Retinal pigment epithelial cell (primary cell): Measurements from ENCODE around the gene WNT7B.

Experiments used
- DNase-seq: peaks from one replicate; pipeline ENCODE4 v3.0.0-alpha.2; 2010; ENCODE audit warnings: low read depth
- H3K4me3 ChIP-seq: 2 replicates; pipeline ENCODE4 v1.5.1; 2011; ENCODE audit warnings: mild to moderate bottlenecking, low read length, control low read depth, moderate library complexity
- TF ChIP-seq, protein P1 (sequence below): conservative IDR thresholded peaks from 2 replicates; pipeline ENCODE4 v1.5.1; 2011; ENCODE audit warnings: low read depth, low read length, control low read depth, inconsistent platforms

The WNT7B gene

DNA sequence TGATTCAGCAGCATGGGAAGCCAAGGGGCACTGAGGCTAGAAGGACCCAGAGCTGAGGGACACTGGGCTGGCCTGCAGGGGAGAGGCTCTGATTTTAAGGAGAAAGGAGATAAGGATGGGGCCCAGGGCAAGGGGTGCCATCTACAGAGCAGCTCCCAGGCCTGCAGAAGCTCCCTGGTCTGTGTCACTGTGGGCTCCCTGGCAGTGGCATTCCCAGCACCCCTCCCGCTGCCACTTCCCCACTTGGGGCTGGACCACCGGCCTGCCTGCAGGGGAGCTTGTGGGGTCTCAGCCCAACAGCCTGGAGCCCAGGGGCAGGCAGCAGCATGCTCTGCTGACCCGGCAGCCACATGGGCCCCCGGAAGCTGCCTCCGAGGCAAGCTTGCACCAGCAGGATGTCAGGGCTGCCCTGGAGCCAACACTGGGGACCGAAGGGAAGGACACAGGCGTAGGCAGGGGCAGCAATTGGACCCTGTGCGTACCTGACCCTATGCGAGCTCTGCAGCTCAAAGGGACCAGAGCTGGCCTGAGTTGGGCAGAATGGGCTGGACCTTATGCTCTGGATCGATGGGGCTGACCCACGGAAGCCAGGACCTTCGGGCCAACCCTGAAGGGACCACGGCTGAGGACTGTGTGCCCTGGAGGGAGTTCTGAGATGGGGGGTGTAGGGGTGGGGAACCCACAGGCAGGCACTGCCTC lies 35.4 kb upstream of the WNT7B start:
- TF ChIP-seq, protein P1, sequence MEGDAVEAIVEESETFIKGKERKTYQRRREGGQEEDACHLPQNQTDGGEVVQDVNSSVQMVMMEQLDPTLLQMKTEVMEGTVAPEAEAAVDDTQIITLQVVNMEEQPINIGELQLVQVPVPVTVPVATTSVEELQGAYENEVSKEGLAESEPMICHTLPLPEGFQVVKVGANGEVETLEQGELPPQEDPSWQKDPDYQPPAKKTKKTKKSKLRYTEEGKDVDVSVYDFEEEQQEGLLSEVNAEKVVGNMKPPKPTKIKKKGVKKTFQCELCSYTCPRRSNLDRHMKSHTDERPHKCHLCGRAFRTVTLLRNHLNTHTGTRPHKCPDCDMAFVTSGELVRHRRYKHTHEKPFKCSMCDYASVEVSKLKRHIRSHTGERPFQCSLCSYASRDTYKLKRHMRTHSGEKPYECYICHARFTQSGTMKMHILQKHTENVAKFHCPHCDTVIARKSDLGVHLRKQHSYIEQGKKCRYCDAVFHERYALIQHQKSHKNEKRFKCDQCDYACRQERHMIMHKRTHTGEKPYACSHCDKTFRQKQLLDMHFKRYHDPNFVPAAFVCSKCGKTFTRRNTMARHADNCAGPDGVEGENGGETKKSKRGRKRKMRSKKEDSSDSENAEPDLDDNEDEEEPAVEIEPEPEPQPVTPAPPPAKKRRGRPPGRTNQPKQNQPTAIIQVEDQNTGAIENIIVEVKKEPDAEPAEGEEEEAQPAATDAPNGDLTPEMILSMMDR: no peak
- no peak overlapping the region for H3K4me3 ChIP-seq
- DNase-seq: no peak

DNA sequence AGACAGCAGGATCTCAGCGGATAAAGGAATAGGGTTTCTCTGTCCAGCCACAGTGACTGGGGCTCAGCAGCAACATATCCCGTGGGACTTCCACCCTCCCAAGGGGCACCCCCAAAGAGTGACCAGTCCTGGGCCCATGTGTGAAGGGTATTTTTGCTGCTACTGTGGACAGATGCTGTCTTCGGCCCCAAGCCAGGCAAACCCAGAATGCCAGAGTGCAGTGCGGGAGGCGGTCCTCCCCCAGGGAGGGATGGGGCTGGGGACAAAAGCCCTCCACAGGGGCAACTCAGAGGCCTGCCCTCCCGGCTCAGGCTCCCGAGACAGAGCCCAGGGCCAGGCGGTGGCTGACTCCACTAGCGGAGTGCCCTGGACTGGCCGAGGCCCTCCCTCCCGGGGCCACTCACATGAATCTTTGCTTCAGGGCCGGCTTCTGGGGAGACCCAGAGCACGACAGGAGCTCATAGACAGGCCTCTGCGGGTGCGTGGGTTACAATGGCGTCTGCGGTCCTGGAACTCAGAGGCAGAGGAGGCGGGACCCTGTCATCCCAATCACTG lies 34.7 kb upstream of the WNT7B start:
- TF ChIP-seq, protein P1: no peak

DNA sequence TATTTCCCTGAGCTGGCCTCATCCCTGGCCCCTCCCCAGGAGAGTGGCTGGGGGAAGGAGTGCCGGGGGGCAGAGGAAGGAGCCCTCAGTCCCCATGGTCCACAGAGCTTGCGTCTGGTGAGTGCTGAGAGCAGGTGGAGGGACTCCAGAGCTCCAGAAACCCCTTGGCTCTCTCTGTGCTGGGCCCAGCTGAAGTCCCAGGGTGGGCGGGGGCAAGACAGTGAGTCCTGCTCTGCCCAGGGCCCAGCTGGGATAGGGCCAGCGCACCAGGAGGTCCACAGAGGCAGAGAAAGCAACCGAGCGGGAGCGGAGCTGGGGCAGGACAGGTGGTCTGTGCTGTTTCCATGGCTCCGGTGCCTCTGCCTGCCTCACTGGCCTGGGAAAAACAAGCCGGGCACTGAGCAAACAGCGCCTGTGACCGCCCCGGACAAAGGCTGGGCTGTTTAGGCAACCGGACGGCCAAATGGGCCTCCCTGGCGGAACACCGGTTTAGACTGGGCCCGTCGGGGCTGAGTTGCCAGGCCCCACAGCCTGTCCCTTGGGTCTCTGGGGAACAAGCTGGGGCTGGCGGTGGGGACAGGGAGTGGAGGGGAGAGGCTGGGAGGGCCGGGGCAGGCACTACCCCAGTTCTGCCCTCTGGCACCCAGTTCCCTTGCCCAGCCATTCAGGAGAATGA lies 34.1 kb upstream of the WNT7B start:
- TF ChIP-seq, protein P1: no peak
- DNase-seq: no peak
- H3K4me3 ChIP-seq: no peak overlapping the region

More for the DNA sequence above, 34.7 kb upstream of the WNT7B start:
- DNase-seq: no peak
- no peak overlapping the region for H3K4me3 ChIP-seq

DNA sequence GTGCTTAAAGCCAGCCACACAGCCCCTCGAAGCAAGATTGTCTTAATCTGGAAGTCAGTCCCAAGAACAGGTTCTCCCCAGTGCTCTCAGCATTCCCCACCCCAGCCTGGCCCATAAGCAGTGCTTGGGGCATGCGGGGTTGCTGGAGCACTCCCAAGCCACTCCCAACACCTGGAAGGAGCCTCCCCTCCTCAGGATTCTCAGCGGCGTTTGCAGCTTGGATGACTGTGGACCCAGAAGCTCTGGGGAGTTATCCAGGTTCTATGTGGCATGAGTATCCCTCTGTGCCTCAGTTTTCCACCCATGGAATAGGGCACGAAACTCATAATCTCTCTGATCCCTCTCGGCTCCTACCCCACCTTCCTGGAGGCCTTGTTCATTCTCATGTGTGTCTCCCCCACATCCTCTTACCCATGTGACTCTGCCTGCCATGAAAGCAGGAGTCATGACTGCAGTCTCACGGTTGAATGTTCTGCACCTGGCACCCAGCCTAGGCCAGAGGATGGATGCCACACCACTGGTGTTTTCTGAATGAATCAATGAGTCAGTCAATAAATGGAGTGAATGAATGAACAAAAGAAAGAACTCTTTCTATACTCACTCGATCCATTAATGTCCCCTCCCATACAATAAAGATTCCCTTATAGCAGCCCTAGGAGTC lies 33.4 kb upstream of the WNT7B start:
- TF ChIP-seq, protein P1: no peak
- H3K4me3 ChIP-seq: no peak overlapping the region
- no peak for DNase-seq

DNA sequence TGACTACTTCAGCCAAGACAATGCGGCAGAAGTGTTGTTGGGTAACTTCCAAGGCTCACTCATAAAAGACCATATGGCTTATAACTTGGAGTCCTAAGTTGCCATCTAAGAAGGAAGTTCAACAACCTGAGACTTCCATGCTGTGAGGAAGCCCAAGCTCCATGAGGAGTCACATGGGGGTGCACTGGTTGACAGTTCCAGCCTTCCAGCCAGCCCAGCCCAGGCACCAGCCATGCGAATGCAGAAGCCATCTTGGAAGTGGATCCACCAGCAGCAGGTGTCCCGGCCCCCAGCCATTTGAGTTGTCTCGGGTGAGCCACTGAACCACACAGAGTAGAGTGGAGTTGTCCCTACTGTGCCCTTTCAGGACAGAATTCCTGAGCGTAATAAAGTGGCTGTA lies 32.8 kb upstream of the WNT7B start:
- TF ChIP-seq, protein P1: no peak
- no peak overlapping the region for H3K4me3 ChIP-seq
- no peak for DNase-seq

DNA sequence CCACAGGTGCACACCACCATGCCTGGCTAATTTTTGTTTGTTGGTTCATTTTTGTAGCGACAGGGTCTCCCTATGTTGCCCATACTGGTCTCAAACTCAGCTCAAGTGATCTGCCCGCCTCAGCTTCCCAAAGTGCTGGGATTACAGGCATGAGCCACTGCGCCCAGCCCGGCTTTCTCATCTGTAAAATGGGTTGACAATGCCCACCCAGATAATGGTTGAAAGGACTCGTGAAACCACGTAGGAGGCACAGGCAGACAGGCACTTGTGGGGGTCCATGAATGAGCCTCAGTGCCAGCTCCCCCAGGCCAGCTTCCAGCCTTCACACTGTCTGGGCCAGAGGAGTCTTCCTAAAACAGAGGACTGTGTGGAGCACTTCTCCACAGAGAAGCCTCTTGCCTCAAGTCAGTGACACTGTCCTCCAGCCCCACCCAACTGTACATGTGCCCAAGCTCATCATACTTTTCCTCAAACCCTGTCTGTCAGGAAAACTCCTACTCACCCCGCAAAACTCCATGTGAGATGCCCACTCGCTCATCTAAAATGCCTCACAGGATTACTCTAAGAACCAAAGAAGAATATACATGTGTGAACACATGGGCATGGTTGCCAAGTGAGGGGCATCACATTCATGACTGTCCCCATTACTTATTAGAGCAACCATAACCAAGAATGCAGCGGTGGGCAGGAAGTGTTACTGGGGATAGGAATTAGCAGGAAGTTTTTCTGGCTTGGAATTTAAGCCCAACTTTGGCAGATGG lies 32.1 kb upstream of the WNT7B start:
- no peak overlapping the region for H3K4me3 ChIP-seq
- TF ChIP-seq, protein P1: no peak

More for the DNA sequence above, 32.1 kb upstream of the WNT7B start:
- DNase-seq: no peak
